Loucy (cell line): ENCODE measurements around the gene ROBO1.

Experiments used
- H2AFZ ChIP-seq: fragments of 200-600 bp; sonication (generic); 2 replicates; pipeline ENCODE4 v1.6.0; 2016; ENCODE audit warnings: antibody characterized with exemption, mild to moderate bottlenecking, low read length, moderate library complexity
- H3F3A ChIP-seq: fragments of 200-600 bp; 2 replicates; pipeline ENCODE4 v1.6.0; 2016; ENCODE audit warnings: antibody characterized with exemption, low read depth, mild to moderate bottlenecking
- H3K27me3 ChIP-seq: fragments of 200-600 bp; sonication (generic); 2 replicates; pipeline ENCODE4 v1.6.1; 2014; ENCODE audit warnings: low read length, mild to moderate bottlenecking; ENCODE audit not compliant: insufficient read depth, poor library complexity, severe bottlenecking
- H3K36me3 ChIP-seq: fragments of 200-600 bp; sonication (generic); 2 replicates; pipeline ENCODE4 v1.6.1; 2016; ENCODE audit warnings: low read length; ENCODE audit not compliant: insufficient read depth
- H3K4me1 ChIP-seq: fragments of 200-600 bp; sonication (generic); 2 replicates; pipeline ENCODE4 v1.5.1; 2014; ENCODE audit warnings: low read length, mild to moderate bottlenecking; ENCODE audit not compliant: insufficient read depth, poor library complexity, severe bottlenecking
- H3K4me2 ChIP-seq: fragments of 200-600 bp; sonication (generic); 2 replicates; pipeline ENCODE4 v1.6.0; 2014; ENCODE audit warnings: antibody characterized with exemption, low read length, low read depth, mild to moderate bottlenecking; ENCODE audit not compliant: poor library complexity, severe bottlenecking
- H3K4me3 ChIP-seq: fragments of 200-600 bp; sonication (generic); 2 replicates; pipeline ENCODE4 v1.5.1; 2014; ENCODE audit warnings: low read length, mild to moderate bottlenecking, mixed read lengths; ENCODE audit not compliant: poor library complexity, severe bottlenecking
- H3K79me2 ChIP-seq: fragments of 200-600 bp; sonication (generic); 2 replicates; pipeline ENCODE4 v1.6.1; 2014; ENCODE audit warnings: low read length; ENCODE audit not compliant: insufficient read depth
- H3K9ac ChIP-seq: fragments of 200-600 bp; sonication (generic); 2 replicates; pipeline ENCODE4 v1.6.0; 2014; ENCODE audit warnings: mild to moderate bottlenecking, low read depth, low read length, moderate library complexity; ENCODE audit not compliant: poor library complexity, severe bottlenecking
- H3K9me2 ChIP-seq: fragments of 200-600 bp; sonication (generic); replicated peaks from 2 replicates; pipeline ENCODE4 v1.6.1; 2016; ENCODE audit warnings: low read depth, low read length, mixed read lengths
- H3K9me3 ChIP-seq: fragments of 200-600 bp; sonication (generic); 2 replicates; pipeline ENCODE4 v1.6.1; 2014; ENCODE audit warnings: mild to moderate bottlenecking, antibody characterized with exemption, low read length, low read depth; ENCODE audit not compliant: insufficient read depth
- H4K20me1 ChIP-seq: fragments of 200-600 bp; sonication (generic); 2 replicates; pipeline ENCODE4 v1.6.0; 2014; ENCODE audit warnings: antibody characterized with exemption, low read length, mild to moderate bottlenecking; ENCODE audit not compliant: insufficient read depth, poor library complexity, severe bottlenecking
- EZH2phosphoT487 ChIP-seq: fragments of 200-600 bp; IDR thresholded peaks from 2 replicates; pipeline ENCODE4 v1.6.1; 2018; ENCODE audit warnings: antibody characterized with exemption, mild to moderate bottlenecking, moderate library complexity, borderline replicate concordance
- TF ChIP-seq, protein P1 (sequence below): fragments of 200-600 bp; sonication (generic); conservative IDR thresholded peaks from 2 replicates; pipeline ENCODE4 v1.5.1; 2014; ENCODE audit warnings: mild to moderate bottlenecking, antibody characterized with exemption, low read length

ROBO1 gene

DNA sequence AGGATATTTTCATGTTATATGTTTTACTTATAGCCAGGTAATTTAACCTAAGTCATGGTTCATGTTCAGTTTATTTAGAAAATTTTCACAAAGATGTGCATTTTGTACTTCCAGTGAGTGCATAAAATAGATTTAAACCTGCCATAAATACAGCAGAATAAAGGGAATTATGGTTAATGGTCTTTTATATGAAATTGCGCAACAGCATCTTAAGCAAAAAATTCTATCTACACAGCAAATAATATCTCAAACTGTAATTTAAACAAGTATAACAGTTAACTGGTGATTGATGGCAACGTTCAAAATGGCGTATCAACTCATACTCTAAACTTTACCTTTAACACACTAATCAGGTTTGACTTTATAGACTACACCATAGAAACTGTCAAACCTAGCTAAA, 97.6 kb downstream of the ROBO1 start:
- Histone ChIP-seq H3K4me3 (no peak overlapping the region), H3K4me2 (no peak overlapping the region), H2AFZ (no peak overlapping the region), H3K36me3 (no peaks in the 10 kb centered on the region), H3K9me3 (no peaks in the 10 kb centered on the region), H3K9ac (no peak overlapping the region), H3K9me2 (no peaks in the 10 kb centered on the region), H3K79me2 (no peaks in the 10 kb centered on the region), H3K27me3 (no peaks in the 10 kb centered on the region), H3K4me1 (no peaks in the 10 kb centered on the region), H4K20me1 (no peaks in the 10 kb centered on the region), H3F3A (no peaks in the 10 kb centered on the region)
- TF ChIP-seq, protein P1, sequence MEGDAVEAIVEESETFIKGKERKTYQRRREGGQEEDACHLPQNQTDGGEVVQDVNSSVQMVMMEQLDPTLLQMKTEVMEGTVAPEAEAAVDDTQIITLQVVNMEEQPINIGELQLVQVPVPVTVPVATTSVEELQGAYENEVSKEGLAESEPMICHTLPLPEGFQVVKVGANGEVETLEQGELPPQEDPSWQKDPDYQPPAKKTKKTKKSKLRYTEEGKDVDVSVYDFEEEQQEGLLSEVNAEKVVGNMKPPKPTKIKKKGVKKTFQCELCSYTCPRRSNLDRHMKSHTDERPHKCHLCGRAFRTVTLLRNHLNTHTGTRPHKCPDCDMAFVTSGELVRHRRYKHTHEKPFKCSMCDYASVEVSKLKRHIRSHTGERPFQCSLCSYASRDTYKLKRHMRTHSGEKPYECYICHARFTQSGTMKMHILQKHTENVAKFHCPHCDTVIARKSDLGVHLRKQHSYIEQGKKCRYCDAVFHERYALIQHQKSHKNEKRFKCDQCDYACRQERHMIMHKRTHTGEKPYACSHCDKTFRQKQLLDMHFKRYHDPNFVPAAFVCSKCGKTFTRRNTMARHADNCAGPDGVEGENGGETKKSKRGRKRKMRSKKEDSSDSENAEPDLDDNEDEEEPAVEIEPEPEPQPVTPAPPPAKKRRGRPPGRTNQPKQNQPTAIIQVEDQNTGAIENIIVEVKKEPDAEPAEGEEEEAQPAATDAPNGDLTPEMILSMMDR: no peak
- no peak for TF ChIP-seq EZH2phosphoT487

- TF ChIP-seq EZH2phosphoT487: no peak
- TF ChIP-seq, protein P1: no peak
- no peaks in the 10 kb centered on the region for H3K79me2 ChIP-seq
- H3K9ac ChIP-seq: no peak overlapping the region
- H3K27me3 ChIP-seq: no peaks in the 10 kb centered on the region
- no peaks in the 10 kb centered on the region for H4K20me1 ChIP-seq
- H3K9me2 ChIP-seq: no peaks in the 10 kb centered on the region
- H3K9me3 ChIP-seq: no peaks in the 10 kb centered on the region
- H2AFZ ChIP-seq: no peak overlapping the region
- no peaks in the 10 kb centered on the region for H3K4me1 ChIP-seq
- H3K4me2 ChIP-seq: no peak overlapping the region
- no peaks in the 10 kb centered on the region for H3K36me3 ChIP-seq
- H3K4me3 ChIP-seq: no peak overlapping the region
- no peaks in the 10 kb centered on the region for H3F3A ChIP-seq
Measured at GRCh38 chr3:79664455-79664854, 103.3 kb downstream of the ROBO1 start.

GRCh38 chr3:79661896-79662295, 105.9 kb downstream of the ROBO1 start:
- Histone ChIP-seq H3K4me1 (no peaks in the 10 kb centered on the region), H3K4me2 (no peak overlapping the region), H3K9ac (no peak overlapping the region), H3K79me2 (no peaks in the 10 kb centered on the region), H2AFZ (no peak overlapping the region), H3K36me3 (no peaks in the 10 kb centered on the region), H3K9me2 (no peaks in the 10 kb centered on the region), H3K4me3 (no peak overlapping the region), H3K27me3 (no peaks in the 10 kb centered on the region), H3F3A (no peaks in the 10 kb centered on the region), H3K9me3 (no peaks in the 10 kb centered on the region), H4K20me1 (no peaks in the 10 kb centered on the region)
- TF ChIP-seq, protein P1: no peak
